Thyroid gland (tissue), 4 donors: ENCODE measurements around the gene POU4F1.

ENCODE experiments used
- POLR2A ChIP-seq, 2 donors: fragments of 450-650 bp; IDR thresholded peaks; one replicate each; pipeline ENCODE4 v1.6.1; 2017; ENCODE audit warnings: antibody characterized with exemption in 2 of 2, mild to moderate bottlenecking in 2 of 2, moderate library complexity in 1 of 2
- TF ChIP-seq, protein P1 (sequence below), 6 experiments: fragments of 200-600 bp in 3 of 6; fragments of 450-650 bp in 3 of 6; sonication (generic) in 3 of 6; IDR thresholded peaks; one replicate each; pipeline ENCODE4 v1.5.1; 2016 to 2019; ENCODE audit warnings: antibody characterized with exemption in 6 of 6, mild to moderate bottlenecking in 2 of 6, inconsistent platforms in 1 of 6, moderate library complexity in 1 of 6

DNA sequence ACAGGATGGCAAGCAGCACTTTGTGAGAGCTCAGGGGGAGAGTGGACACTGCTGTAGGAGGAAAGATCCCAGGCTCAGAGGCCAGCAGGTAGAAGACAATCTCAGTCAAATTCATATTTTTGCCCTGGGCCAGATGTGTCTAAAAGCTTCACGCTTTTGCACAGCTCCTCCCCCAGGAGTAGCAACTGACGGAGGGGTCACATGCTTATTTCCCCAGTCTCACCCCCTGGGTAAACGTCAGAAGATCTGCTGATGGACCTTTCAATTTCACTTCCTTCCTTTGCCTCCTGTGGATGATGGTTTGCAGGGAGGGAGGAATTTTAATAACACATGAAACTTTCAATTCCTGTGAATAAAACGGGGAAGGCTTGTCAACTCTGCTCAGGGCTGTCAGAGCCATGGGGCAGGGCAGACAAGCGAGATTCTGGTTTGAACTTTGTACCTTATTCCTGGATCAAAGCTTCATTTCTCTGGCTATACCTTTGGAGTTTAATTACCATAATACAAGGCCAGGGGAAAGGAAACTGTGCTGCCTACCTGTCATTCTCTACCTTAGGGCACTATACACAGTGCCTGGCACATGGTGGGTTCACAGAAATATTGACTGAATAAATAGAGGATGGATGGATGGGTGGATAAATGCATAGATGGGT lies 41.0 kb downstream of the POU4F1 start:
- TF ChIP-seq, protein P1, sequence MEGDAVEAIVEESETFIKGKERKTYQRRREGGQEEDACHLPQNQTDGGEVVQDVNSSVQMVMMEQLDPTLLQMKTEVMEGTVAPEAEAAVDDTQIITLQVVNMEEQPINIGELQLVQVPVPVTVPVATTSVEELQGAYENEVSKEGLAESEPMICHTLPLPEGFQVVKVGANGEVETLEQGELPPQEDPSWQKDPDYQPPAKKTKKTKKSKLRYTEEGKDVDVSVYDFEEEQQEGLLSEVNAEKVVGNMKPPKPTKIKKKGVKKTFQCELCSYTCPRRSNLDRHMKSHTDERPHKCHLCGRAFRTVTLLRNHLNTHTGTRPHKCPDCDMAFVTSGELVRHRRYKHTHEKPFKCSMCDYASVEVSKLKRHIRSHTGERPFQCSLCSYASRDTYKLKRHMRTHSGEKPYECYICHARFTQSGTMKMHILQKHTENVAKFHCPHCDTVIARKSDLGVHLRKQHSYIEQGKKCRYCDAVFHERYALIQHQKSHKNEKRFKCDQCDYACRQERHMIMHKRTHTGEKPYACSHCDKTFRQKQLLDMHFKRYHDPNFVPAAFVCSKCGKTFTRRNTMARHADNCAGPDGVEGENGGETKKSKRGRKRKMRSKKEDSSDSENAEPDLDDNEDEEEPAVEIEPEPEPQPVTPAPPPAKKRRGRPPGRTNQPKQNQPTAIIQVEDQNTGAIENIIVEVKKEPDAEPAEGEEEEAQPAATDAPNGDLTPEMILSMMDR (IDR thresholded peaks at IDR 0.05) = no peak
- TF ChIP-seq POLR2A (IDR thresholded peaks at IDR 0.05) = no peak
